GM12864 (cell line): ENCODE measurements around the gene CASKIN1.

Experiments
- DNase-seq: peaks from one replicate; pipeline ENCODE4 v3.0.0-alpha.2; 2011; ENCODE audit warnings: low read depth
- H3K4me3 ChIP-seq: 2 replicates; pipeline ENCODE4 v1.5.1; 2011; ENCODE audit warnings: mild to moderate bottlenecking, low read depth, low read length, control low read depth
- CTCF ChIP-seq: IDR thresholded peaks from 2 replicates; pipeline ENCODE4 v1.5.1; 2011; ENCODE audit warnings: low read depth, mild to moderate bottlenecking, moderate library complexity, low read length, control low read depth, inconsistent platforms; ENCODE audit errors: missing control alignments

Gene CASKIN1

DNA sequence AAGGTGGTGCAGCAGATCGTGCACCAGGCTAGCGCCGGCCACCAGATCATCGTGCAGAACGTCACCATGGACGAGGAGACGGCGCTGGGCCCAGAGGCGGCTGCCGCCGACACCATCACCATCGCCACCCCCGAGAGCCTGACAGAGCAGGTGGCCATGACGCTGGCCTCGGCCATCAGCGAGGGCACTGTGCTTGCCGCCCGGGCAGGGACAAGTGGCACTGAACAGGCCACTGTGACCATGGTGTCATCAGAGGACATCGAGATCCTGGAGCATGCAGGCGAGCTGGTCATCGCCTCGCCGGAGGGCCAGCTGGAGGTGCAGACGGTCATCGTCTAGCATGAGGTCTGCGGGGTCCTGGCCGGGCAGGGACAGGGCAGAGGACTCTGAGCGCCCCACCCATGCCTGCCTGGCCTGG is 38.8 kb upstream of the CASKIN1 start:
- no peak for DNase-seq
- H3K4me3 ChIP-seq = no peak overlapping the region
- TF ChIP-seq CTCF = no peak

DNA sequence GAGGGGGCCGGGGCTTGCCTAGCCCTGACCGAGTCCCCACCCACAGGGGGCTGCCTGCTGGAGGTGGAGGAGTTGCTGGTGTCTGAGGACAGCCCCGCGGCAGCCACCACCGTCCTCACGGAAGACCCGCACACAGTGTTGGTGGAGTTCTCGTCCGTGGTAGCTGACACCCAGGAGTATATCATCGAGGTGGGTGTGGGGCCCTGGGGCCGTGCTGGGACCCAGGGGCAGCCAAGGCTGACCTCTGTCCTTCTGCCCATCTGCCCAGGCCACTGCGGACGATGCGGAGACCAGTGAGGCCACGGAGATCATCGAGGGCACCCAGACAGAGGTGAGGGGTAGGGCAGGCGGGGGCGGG is 38.4 kb upstream of the CASKIN1 start:
- no peak for TF ChIP-seq CTCF
- no peak for DNase-seq
- no peak overlapping the region for H3K4me3 ChIP-seq

GRCh38 chr16:2233872-2234812 is 37.7 kb upstream of the CASKIN1 start:
- H3K4me3 ChIP-seq = no peak overlapping the region
- TF ChIP-seq CTCF = no peak
- DNase-seq = no peak

DNA sequence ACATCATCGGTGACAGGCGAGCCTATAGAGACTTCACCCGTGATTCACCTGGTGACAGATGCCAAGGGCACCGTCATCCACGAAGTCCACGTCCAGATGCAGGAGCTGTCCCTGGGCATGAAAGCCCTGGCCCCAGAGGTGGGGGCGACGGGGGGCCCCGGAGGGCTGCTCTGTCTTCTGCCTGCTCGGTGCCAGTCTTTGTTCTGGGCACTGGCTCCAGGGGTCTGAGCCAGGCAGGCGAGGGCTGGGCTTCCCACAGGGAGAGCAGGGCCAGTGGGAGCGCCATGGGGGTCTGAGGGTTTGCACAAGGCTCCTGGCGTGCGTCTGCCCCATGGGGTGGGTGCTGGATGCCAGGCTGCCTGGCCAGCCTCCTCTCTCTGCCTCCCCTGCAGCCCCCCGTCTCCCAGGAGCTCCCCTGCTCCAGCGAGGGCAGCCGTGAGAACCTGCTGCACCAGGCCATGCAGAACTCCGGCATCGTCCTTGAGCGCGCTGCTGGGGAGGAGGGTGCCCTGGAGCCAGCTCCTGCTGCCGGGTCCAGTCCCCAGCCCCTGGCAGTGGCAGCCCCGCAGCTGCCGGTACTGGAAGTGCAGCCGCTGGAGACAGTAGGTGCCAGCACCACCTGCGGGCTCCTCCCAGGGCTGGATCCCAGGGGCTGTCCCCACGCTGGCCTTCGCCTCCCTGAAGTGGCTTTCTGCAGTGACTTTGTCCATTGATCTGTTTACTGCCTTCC is 36.8 kb upstream of the CASKIN1 start:
- DNase-seq = no peak
- no peak for TF ChIP-seq CTCF
- H3K4me3 ChIP-seq = no peak overlapping the region

GRCh38 chr16:2232094-2232990 is 35.9 kb upstream of the CASKIN1 start:
- no peak for TF ChIP-seq CTCF

GRCh38 chr16:2231016-2231931 is 34.9 kb upstream of the CASKIN1 start:
- no peak overlapping the region for H3K4me3 ChIP-seq
- no peak for TF ChIP-seq CTCF
- DNase-seq = no peak

More at GRCh38 chr16:2232094-2232990, 35.9 kb upstream of the CASKIN1 start:
- no peak overlapping the region for H3K4me3 ChIP-seq
- DNase-seq = no peak
